CD4-positive, alpha-beta T cell (primary cell): ENCODE results near the gene KSR2. TPM values are rescaled to one million over a fixed set of nuclear protein-coding genes. Genes with fewer than 3 reads are reported as not detected.

Source experiments
- ATAC-seq: fragments of 200-7000 bp; cut with Tn5 transposase; one replicate; pipeline ENCODE4 v1.10.0; 2022; ENCODE audit warnings: mild to moderate bottlenecking; ENCODE audit not compliant: poor library complexity
- CTCF ChIA-PET: fragments of 350-600 bp; sonication (Branson Sonifier 250); formaldehyde crosslinking; loops from one replicate; lab custom pipeline; 2021; ENCODE audit warnings: antibody characterized with exemption, inconsistent platforms; lab: Charles Lee
- POLR2A ChIA-PET: fragments of 350-600 bp; sonication (Branson Sonifier 250); formaldehyde crosslinking; loops from one replicate; lab custom pipeline; 2021; ENCODE audit warnings: antibody characterized with exemption, inconsistent platforms; lab: Charles Lee
- DNase-seq, 14 experiments: peaks; one replicate each; pipeline ENCODE4 v3.0.0-alpha.2; 2013 to 2020; ENCODE audit warnings: mixed read lengths in 2 of 14
- H3K27ac ChIP-seq, 2 donors: one replicate each; pipeline versions ENCODE4 v1.5.1 to v1.7.0; 2013; ENCODE audit warnings: low read length in 2 of 2, low read depth in 1 of 2, mild to moderate bottlenecking in 1 of 2
- H3K27me3 ChIP-seq, 2 experiments: 1 replicate in 1 of 2; 2 replicates in 1 of 2; pipeline versions ENCODE4 v1.6.1 to v1.7.0; 2013; ENCODE audit warnings: low read length in 2 of 2, control low read depth in 1 of 2, mild to moderate bottlenecking in 1 of 2, moderate library complexity in 1 of 2; ENCODE audit not compliant: insufficient read depth in 2 of 2, control insufficient read depth in 1 of 2
- H3K36me3 ChIP-seq: one replicate; pipeline ENCODE4 v1.6.1; 2013; ENCODE audit warnings: low read length, control low read depth; ENCODE audit not compliant: insufficient read depth
- H3K4me1 ChIP-seq: one replicate; pipeline ENCODE4 v1.6.1; 2013; ENCODE audit warnings: low read length, control low read depth; ENCODE audit not compliant: insufficient read depth
- H3K4me3 ChIP-seq: one replicate; pipeline ENCODE4 v1.5.1; 2013; ENCODE audit warnings: mild to moderate bottlenecking, low read length, moderate library complexity
- H3K9me3 ChIP-seq, 2 experiments: 1 replicate in 1 of 2; 2 replicates in 1 of 2; pipeline versions ENCODE4 v1.6.1 to v1.7.0; 2013; ENCODE audit warnings: low read length in 2 of 2, mild to moderate bottlenecking in 2 of 2, control low read depth in 1 of 2, moderate library complexity in 1 of 2; ENCODE audit not compliant: control insufficient read depth in 1 of 2, insufficient read depth in 1 of 2
- H3K27ac Mint-ChIP-seq: one replicate; pipeline ENCODE4 v1.8.0; 2020; ENCODE audit warnings: mixed read lengths
- H3K27me3 Mint-ChIP-seq: one replicate; pipeline ENCODE4 v1.8.0; 2021; ENCODE audit warnings: mixed read lengths
- H3K36me3 Mint-ChIP-seq: one replicate; pipeline ENCODE4 v1.8.0; 2021; ENCODE audit warnings: low read depth, mixed read lengths
- H3K4me1 Mint-ChIP-seq: one replicate; pipeline ENCODE4 v1.8.0; 2021; ENCODE audit warnings: low read depth, mixed read lengths
- H3K4me3 Mint-ChIP-seq: one replicate; pipeline ENCODE4 v1.8.0; 2020; ENCODE audit warnings: mild to moderate bottlenecking, mixed read lengths
- H3K9me3 Mint-ChIP-seq: one replicate; pipeline ENCODE4 v1.8.0; 2020; ENCODE audit warnings: mixed read lengths
- intact Hi-C, 2 experiments: fragments of 100-400 bp; cut with DNase I in 1 of 2; cut with micrococcal nuclease in 1 of 2; formaldehyde crosslinking; loops; one replicate each; pipeline versions ENCODE4 v1.15.1 to v1.9.0; 2023 to 2025; cut with DNase I, micrococcal nuclease
- total RNA-seq, 174 experiments: library from RNA in 2 of 174; stranded (reverse) in 2 of 174; gene quantifications; one replicate each; pipeline ENCODE4 v1.2.3 and lab custom pipeline; 2021 to 2026
- TF ChIP-seq, protein P1 (sequence below): fragments of 200-600 bp; IDR thresholded peaks from one replicate; pipeline ENCODE4 v1.8.0; 2022; ENCODE audit warnings: antibody characterized with exemption, mild to moderate bottlenecking

Gene KSR2
- total RNA-seq, 2 experiments from 2014 or later = 0.05 to 0.17 TPM

DNA sequence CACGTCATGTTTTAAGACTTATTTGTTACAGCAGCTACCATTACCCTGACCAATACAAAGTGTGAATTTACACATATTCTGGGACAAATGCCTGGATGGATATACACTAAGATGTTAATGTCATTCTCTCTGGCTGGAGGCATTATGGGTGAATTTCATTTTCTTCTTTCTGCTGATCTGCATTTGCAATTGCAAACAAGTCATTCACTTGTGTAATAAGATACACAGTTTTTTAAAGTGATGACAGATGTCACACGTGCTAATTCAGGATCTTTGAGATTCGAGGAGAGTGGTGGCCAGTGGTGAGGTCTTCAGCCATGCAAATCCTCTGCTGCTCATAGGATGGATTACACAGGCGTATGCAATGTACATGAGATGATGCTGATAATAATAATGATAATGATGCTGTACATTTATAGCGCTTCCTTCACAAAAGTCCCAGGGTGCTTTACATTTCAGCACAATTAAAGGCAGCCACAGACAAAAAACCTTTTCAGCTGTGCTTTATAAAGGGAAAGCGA lies 451.5 kb downstream of the KSR2 start:
- no peak for DNase-seq
- Histone ChIP-seq H3K27ac (no peak overlapping the region), H3K4me3 (no peak overlapping the region), H3K36me3 (no peaks in the 10 kb centered on the region), H3K27me3 (no peaks in the 10 kb centered on the region), H3K4me1 (no peaks in the 10 kb centered on the region), H3K9me3 (no peaks in the 10 kb centered on the region)
- CTCF ChIA-PET = interaction anchor here (0.6 kb wide), 1 partner anchor 72 kb away, joined by 3 read pairs; no protein-coding TSS in a partner anchor
- no peak overlapping the region for H3K4me3 Mint-ChIP-seq
- ATAC-seq = no peak
- H3K9me3 Mint-ChIP-seq = no peaks in the 10 kb centered on the region
- H3K27me3 Mint-ChIP-seq = peaks cover 5% of the 10 kb centered on the region
- no peak overlapping the region for H3K27ac Mint-ChIP-seq
- no peaks in the 10 kb centered on the region for H3K36me3 Mint-ChIP-seq
- no peaks in the 10 kb centered on the region for H3K4me1 Mint-ChIP-seq
- intact Hi-C loops = no loop called here
- TF ChIP-seq, protein P1, sequence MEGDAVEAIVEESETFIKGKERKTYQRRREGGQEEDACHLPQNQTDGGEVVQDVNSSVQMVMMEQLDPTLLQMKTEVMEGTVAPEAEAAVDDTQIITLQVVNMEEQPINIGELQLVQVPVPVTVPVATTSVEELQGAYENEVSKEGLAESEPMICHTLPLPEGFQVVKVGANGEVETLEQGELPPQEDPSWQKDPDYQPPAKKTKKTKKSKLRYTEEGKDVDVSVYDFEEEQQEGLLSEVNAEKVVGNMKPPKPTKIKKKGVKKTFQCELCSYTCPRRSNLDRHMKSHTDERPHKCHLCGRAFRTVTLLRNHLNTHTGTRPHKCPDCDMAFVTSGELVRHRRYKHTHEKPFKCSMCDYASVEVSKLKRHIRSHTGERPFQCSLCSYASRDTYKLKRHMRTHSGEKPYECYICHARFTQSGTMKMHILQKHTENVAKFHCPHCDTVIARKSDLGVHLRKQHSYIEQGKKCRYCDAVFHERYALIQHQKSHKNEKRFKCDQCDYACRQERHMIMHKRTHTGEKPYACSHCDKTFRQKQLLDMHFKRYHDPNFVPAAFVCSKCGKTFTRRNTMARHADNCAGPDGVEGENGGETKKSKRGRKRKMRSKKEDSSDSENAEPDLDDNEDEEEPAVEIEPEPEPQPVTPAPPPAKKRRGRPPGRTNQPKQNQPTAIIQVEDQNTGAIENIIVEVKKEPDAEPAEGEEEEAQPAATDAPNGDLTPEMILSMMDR = no peak
- POLR2A ChIA-PET = no interaction called here

DNA sequence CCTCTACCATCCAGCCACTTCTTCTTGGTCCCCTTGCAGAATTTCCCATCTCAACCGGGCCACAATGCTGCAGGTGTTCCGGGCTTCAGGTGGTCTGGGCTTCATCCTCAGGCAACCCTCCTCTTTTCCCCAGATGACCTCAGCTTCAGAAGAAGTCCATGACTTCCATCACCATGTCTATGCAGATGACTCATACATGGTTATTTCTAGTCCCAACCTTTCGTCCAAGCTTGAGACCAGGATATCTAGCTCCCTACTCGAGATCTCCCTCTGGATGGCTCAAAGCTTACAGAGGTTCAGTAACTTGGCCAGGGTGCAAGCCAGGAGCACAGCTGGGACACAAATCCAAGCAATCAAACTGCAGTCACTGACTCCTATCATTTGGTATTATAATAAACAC lies 452.8 kb downstream of the KSR2 start:
- Histone ChIP-seq H3K27me3 (no peaks in the 10 kb centered on the region), H3K4me1 (no peaks in the 10 kb centered on the region), H3K4me3 (no peak overlapping the region), H3K36me3 (no peaks in the 10 kb centered on the region), H3K9me3 (no peaks in the 10 kb centered on the region), H3K27ac (no peak overlapping the region)
- no peaks in the 10 kb centered on the region for H3K4me1 Mint-ChIP-seq
- POLR2A ChIA-PET = no interaction called here
- no peak overlapping the region for H3K4me3 Mint-ChIP-seq
- CTCF ChIA-PET = interaction anchor here (0.6 kb wide), 1 partner anchor 56 kb away, joined by 4 read pairs; no protein-coding TSS in a partner anchor
- no peaks in the 10 kb centered on the region for H3K36me3 Mint-ChIP-seq
- ATAC-seq (no peak), DNase-seq (no peak)
- H3K9me3 Mint-ChIP-seq = no peaks in the 10 kb centered on the region
- TF ChIP-seq, protein P1 = no peak
- H3K27me3 Mint-ChIP-seq = peaks cover 5% of the 10 kb centered on the region
- intact Hi-C loops = no loop called here
- no peak overlapping the region for H3K27ac Mint-ChIP-seq

DNA sequence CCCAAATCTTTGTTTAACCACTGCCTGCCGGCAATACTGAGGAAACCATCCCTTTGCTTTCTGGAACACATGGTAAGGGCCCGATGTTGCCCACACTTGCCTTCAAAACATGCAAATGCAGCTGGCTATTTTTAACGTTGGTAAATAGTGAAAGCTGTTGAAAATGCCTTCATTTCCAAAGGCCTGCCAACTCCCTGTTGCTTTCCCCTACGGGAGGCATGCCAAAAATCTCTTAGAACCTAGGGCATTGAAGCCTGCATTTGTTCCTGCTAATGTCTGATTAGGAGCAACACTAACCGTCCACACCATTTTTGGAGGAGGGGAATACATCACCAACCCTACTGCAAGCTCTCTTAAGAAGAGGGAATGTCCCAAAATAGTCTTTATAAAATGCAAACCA lies 454.8 kb downstream of the KSR2 start:
- DNase-seq (no peak), ATAC-seq (no peak)
- H3K27me3 Mint-ChIP-seq = peaks cover 5% of the 10 kb centered on the region
- CTCF ChIA-PET = no interaction called here
- H3K4me3 ChIP-seq = no peak overlapping the region
- H3K36me3 Mint-ChIP-seq = no peaks in the 10 kb centered on the region
- H3K9me3 Mint-ChIP-seq = no peaks in the 10 kb centered on the region
- no peak overlapping the region for H3K4me3 Mint-ChIP-seq
- no peaks in the 10 kb centered on the region for H3K9me3 ChIP-seq
- no peaks in the 10 kb centered on the region for H3K27me3 ChIP-seq
- POLR2A ChIA-PET = no interaction called here
- H3K4me1 ChIP-seq = no peaks in the 10 kb centered on the region
- intact Hi-C loops = no loop called here
- TF ChIP-seq, protein P1 = no peak
- H3K4me1 Mint-ChIP-seq = no peaks in the 10 kb centered on the region
- no peak overlapping the region for H3K27ac Mint-ChIP-seq
- H3K36me3 ChIP-seq = no peaks in the 10 kb centered on the region
- no peak overlapping the region for H3K27ac ChIP-seq
